ENCODE data around the gene WDR13. TPM values are rescaled to one million over a fixed set of nuclear protein-coding genes. Genes with fewer than 3 reads are reported as not detected.

The WDR13 gene
- total RNA-seq, 1 experiment from 2014 or later, result 48.1 TPM

DNA sequence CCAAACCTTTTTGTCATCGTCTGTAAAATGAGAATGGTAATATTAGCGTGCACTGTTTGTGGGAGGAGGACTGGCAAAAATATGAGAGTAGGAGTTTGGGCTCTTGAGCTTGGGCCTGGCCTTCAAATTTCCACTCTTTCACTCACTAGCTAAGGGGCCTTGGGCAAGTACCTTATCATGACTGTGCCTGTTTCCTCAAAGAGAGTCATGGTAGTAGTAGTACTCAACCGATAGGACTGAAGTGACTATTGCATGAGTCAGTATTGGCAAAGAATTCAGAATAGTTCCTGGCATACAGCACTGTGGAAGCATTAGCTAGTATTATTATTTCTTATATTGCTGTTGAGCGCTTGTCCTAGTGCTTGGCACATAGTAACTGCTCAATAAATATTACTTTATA lies 39.0 kb upstream of the WDR13 start:
- no peak overlapping the region for H3K27ac ChIP-seq (ENCODE audit: low read depth, low read length, poor library complexity, severe bottlenecking)
- no peak overlapping the region for H3K4me3 ChIP-seq (ENCODE audit: low read depth, low read length, poor library complexity, severe bottlenecking)
- H3K27me3 ChIP-seq (replicated peaks; ENCODE audit: insufficient read depth, low read depth, low read length, poor library complexity), result no peaks in the 10 kb centered on the region
- no peak for DNase-seq (ENCODE audit: low spot score)
- ChIA-PET POLR2A (ENCODE audit: low non-redundant PET) (no interaction called here), CTCF (no interaction called here)
- no peaks in the 10 kb centered on the region for H3K4me1 ChIP-seq (ENCODE audit: insufficient read depth, low read length, poor library complexity, severe bottlenecking)
- intact Hi-C loops (cut with micrococcal nuclease; ENCODE audit: unreplicated experiment), result no loop called here
- no peaks in the 10 kb centered on the region for H3K9me3 ChIP-seq (ENCODE audit: low read depth, low read length, poor library complexity, severe bottlenecking)
- H3K36me3 ChIP-seq (ENCODE audit: insufficient read depth, low read length, poor library complexity, severe bottlenecking), result peaks cover 3% of the 10 kb centered on the region
- TF ChIP-seq EZH2 (IDR thresholded peaks at IDR 0.05; ENCODE audit: borderline replicate concordance, low read depth, low read length, poor library complexity, severe bottlenecking), result no peak
- TF ChIP-seq, protein P1, sequence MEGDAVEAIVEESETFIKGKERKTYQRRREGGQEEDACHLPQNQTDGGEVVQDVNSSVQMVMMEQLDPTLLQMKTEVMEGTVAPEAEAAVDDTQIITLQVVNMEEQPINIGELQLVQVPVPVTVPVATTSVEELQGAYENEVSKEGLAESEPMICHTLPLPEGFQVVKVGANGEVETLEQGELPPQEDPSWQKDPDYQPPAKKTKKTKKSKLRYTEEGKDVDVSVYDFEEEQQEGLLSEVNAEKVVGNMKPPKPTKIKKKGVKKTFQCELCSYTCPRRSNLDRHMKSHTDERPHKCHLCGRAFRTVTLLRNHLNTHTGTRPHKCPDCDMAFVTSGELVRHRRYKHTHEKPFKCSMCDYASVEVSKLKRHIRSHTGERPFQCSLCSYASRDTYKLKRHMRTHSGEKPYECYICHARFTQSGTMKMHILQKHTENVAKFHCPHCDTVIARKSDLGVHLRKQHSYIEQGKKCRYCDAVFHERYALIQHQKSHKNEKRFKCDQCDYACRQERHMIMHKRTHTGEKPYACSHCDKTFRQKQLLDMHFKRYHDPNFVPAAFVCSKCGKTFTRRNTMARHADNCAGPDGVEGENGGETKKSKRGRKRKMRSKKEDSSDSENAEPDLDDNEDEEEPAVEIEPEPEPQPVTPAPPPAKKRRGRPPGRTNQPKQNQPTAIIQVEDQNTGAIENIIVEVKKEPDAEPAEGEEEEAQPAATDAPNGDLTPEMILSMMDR (conservative IDR thresholded peaks at IDR 0.05; ENCODE audit: low read depth, low read length), result no peak
- BruUV-seq (replicated peaks), result no TSS peak

DNA sequence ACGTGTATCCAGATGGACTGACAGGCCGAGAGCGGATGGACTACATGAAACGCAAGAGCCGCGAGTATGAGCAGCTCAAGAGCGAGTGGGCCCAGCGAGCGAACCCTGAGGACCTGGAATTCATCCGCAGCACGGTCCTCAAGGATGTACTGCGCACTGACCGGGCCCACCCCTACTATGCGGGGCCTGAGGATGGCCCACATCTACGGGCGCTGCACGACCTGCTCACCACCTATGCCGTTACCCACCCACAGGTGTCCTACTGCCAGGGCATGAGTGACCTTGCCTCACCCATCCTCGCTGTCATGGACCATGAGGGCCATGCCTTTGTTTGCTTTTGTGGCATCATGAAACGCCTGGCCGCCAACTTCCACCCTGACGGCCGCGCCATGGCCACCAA lies 37.7 kb upstream of the WDR13 start:
- intact Hi-C loops (cut with micrococcal nuclease; ENCODE audit: unreplicated experiment), result no loop called here
- BruUV-seq (replicated peaks), result no TSS peak
- ChIA-PET CTCF (no interaction called here), POLR2A (ENCODE audit: low non-redundant PET) (no interaction called here)
- H3K27me3 ChIP-seq (replicated peaks; ENCODE audit: insufficient read depth, low read depth, low read length, poor library complexity), result no peaks in the 10 kb centered on the region
- no peak for DNase-seq (ENCODE audit: low spot score)
- H3K36me3 ChIP-seq (ENCODE audit: insufficient read depth, low read length, poor library complexity, severe bottlenecking), result peaks cover 3% of the 10 kb centered on the region
- H3K27ac ChIP-seq (ENCODE audit: low read depth, low read length, poor library complexity, severe bottlenecking), result no peak overlapping the region
- no peaks in the 10 kb centered on the region for H3K9me3 ChIP-seq (ENCODE audit: low read depth, low read length, poor library complexity, severe bottlenecking)
- no peak overlapping the region for H3K4me3 ChIP-seq (ENCODE audit: low read depth, low read length, poor library complexity, severe bottlenecking)
- H3K4me1 ChIP-seq (ENCODE audit: insufficient read depth, low read length, poor library complexity, severe bottlenecking), result no peaks in the 10 kb centered on the region
- TF ChIP-seq, protein P1 (conservative IDR thresholded peaks at IDR 0.05; ENCODE audit: low read depth, low read length), result no peak
- no peak for TF ChIP-seq EZH2 (IDR thresholded peaks at IDR 0.05; ENCODE audit: borderline replicate concordance, low read depth, low read length, poor library complexity, severe bottlenecking)

DNA sequence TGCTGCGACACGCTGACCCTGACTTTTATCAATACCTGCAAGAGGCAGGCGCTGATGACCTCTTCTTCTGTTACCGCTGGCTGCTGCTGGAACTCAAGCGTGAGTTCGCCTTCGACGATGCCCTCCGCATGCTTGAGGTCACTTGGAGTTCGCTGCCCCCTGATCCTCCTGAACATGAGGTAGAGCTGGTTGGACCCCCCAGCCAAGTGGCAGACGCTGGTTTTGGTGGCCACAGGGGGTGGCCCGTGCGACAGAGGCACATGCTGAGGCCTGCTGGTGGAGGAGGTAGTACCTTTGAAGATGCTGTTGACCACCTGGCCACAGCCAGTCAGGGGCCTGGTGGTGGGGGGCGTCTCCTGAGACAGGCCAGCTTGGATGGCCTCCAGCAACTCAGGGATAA lies 37.2 kb upstream of the WDR13 start:
- no peaks in the 10 kb centered on the region for H3K27me3 ChIP-seq (replicated peaks; ENCODE audit: insufficient read depth, low read depth, low read length, poor library complexity)
- H3K4me3 ChIP-seq (ENCODE audit: low read depth, low read length, poor library complexity, severe bottlenecking), result no peak overlapping the region
- no peak for DNase-seq (ENCODE audit: low spot score)
- no peak overlapping the region for H3K27ac ChIP-seq (ENCODE audit: low read depth, low read length, poor library complexity, severe bottlenecking)
- POLR2A ChIA-PET (ENCODE audit: low non-redundant PET), result no interaction called here
- TF ChIP-seq, protein P1 (conservative IDR thresholded peaks at IDR 0.05; ENCODE audit: low read depth, low read length), result no peak
- TF ChIP-seq EZH2 (IDR thresholded peaks at IDR 0.05; ENCODE audit: borderline replicate concordance, low read depth, low read length, poor library complexity, severe bottlenecking), result no peak
- no TSS peak for BruUV-seq (replicated peaks)
- no peaks in the 10 kb centered on the region for H3K9me3 ChIP-seq (ENCODE audit: low read depth, low read length, poor library complexity, severe bottlenecking)
- intact Hi-C loops (cut with micrococcal nuclease; ENCODE audit: unreplicated experiment), result no loop called here
- H3K36me3 ChIP-seq (ENCODE audit: insufficient read depth, low read length, poor library complexity, severe bottlenecking), result peaks cover 3% of the 10 kb centered on the region
- H3K4me1 ChIP-seq (ENCODE audit: insufficient read depth, low read length, poor library complexity, severe bottlenecking), result no peaks in the 10 kb centered on the region
- CTCF ChIA-PET, result no interaction called here
